NB4 (cell line): ENCODE data around the gene ZNF831.

Experiments used
- DNase-seq: peaks from one replicate; pipeline ENCODE4 v3.0.0; 2010; ENCODE audit warnings: low read depth
- H3K4me3 ChIP-seq: one replicate; pipeline ENCODE4 v1.5.1; 2011; ENCODE audit warnings: mild to moderate bottlenecking, low read depth, low read length, moderate library complexity
- CTCF ChIP-seq: IDR thresholded peaks from one replicate; pipeline ENCODE4 v1.5.1; 2012; ENCODE audit warnings: low read depth, low read length
- MYC ChIP-seq: IDR thresholded peaks from 2 replicates; pipeline ENCODE4 v1.6.1; 2011; ENCODE audit warnings: low read depth, low read length
- POLR2A ChIP-seq: IDR thresholded peaks from 2 replicates; pipeline ENCODE4 v1.6.1; 2011; ENCODE audit warnings: mild to moderate bottlenecking; ENCODE audit not compliant: insufficient read length; ENCODE audit errors: extremely low read depth
- TF ChIP-seq, protein P1 (sequence below): IDR thresholded peaks from 2 replicates; pipeline ENCODE4 v1.6.1; 2011; ENCODE audit warnings: low read depth, low read length

The ZNF831 gene

GRCh38 chr20:59122566-59122919 lies 41.1 kb upstream of the ZNF831 start:
- DNase-seq: no peak
- H3K4me3 ChIP-seq: no peak overlapping the region
- TF ChIP-seq POLR2A (no peak), MYC (no peak), CTCF (no peak)
- TF ChIP-seq, protein P1, sequence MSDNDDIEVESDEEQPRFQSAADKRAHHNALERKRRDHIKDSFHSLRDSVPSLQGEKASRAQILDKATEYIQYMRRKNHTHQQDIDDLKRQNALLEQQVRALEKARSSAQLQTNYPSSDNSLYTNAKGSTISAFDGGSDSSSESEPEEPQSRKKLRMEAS: no peak

GRCh38 chr20:59123011-59123677 lies 40.5 kb upstream of the ZNF831 start:
- TF ChIP-seq MYC: no peak
- TF ChIP-seq CTCF: no peak
- TF ChIP-seq POLR2A: no peak
- TF ChIP-seq, protein P1: no peak
- DNase-seq: no peak
- H3K4me3 ChIP-seq: no peak overlapping the region

DNA sequence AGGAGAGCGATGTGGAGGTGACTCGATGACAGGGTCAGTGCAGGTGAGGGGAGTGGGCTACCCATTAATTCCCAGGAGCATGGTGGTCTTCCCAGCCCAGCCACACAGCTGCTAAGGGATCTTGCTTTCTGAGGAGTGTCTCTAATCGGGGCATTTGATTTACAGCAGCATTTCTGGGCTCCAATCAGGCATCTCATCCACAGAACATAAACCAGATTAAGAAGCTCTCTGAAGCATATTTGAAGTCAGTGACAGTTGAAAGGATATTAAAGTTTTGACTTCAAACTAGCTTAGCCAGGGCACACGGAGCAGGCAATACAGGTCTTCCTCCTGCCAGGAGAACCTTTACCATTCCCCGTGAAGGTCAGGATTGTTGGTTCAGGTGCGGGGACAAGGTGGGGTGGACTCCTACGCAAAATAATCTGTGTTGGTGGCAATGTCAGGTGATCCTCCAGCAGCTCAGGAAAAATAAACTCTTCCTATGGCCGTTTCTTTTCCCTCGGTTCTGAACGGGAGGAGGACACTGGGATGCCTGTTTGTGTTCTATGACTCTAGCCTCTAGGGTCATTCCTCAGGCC lies 39.9 kb upstream of the ZNF831 start:
- no peak overlapping the region for H3K4me3 ChIP-seq
- TF ChIP-seq POLR2A (no peak), CTCF (no peak), MYC (no peak)
- TF ChIP-seq, protein P1: no peak
- no peak for DNase-seq

GRCh38 chr20:59124296-59125029 lies 39.2 kb upstream of the ZNF831 start:
- no peak for DNase-seq
- TF ChIP-seq MYC: no peak
- no peak for TF ChIP-seq CTCF

DNA sequence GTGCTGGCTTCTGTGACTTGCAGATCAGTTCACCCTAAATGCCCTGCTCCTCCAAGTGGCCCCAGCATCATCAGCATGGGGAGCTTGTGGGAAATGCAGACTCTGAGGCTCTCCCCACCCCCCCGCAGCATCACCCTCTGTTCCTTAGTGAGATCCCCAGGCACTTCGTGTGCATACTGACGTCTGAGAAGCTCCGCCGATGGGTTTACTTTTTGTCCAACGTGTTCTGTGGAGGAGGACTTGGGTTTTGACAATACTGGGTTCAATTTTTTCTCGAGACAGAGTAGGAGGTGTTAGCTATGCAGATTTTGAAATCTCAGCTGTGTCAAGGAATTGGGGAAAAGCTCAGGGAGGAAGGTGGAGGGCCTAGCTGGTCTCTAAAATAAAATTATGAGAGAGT lies 38.3 kb upstream of the ZNF831 start:
- no peak overlapping the region for H3K4me3 ChIP-seq
- TF ChIP-seq POLR2A: no peak
- no peak for TF ChIP-seq CTCF
- TF ChIP-seq, protein P1: no peak
- TF ChIP-seq MYC: no peak
- DNase-seq: no peak

More at GRCh38 chr20:59124296-59125029, 39.2 kb upstream of the ZNF831 start:
- H3K4me3 ChIP-seq: no peak overlapping the region
